ENCODE data around the gene PRDM16. TPM values are rescaled to one million over a fixed set of nuclear protein-coding genes. Genes with fewer than 3 reads are reported as not detected.

PRDM16 gene
- total RNA-seq, 1 experiment from 2014 or later, result 5.3 TPM

DNA sequence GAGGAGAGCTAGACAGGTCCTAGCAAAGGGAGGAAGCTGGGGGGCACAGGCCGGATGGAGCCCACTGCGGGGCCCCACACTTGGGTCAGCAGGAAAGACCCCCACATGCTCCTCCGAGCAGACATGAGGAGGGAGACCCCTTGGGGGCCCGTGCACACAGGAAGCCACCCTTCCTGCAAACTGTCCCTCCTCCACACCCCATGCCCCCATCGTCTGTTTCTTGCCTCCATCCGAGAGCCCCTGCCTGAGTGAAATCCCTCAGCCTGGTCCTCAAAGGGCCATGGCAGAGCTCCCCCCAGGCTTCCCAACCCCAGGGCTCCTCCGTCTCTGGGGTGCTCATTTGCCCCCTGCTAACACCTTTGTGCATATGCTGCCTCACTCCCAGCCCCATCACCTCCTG is 168.0 kb downstream of the PRDM16 start:
- TF ChIP-seq, protein P1, sequence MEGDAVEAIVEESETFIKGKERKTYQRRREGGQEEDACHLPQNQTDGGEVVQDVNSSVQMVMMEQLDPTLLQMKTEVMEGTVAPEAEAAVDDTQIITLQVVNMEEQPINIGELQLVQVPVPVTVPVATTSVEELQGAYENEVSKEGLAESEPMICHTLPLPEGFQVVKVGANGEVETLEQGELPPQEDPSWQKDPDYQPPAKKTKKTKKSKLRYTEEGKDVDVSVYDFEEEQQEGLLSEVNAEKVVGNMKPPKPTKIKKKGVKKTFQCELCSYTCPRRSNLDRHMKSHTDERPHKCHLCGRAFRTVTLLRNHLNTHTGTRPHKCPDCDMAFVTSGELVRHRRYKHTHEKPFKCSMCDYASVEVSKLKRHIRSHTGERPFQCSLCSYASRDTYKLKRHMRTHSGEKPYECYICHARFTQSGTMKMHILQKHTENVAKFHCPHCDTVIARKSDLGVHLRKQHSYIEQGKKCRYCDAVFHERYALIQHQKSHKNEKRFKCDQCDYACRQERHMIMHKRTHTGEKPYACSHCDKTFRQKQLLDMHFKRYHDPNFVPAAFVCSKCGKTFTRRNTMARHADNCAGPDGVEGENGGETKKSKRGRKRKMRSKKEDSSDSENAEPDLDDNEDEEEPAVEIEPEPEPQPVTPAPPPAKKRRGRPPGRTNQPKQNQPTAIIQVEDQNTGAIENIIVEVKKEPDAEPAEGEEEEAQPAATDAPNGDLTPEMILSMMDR (IDR thresholded peaks at IDR 0.05; ENCODE audit: insufficient read depth in 1 of 2, low read depth in 1 of 2, low read length in 1 of 2, severe bottlenecking in 1 of 2, unreplicated experiment in 1 of 2), result no peak
- Mint-ChIP-seq H3K4me3 (ENCODE audit: unreplicated experiment) (no peak overlapping the region), H3K4me1 (ENCODE audit: low read depth, unreplicated experiment) (no peaks in the 10 kb centered on the region), H3K9me3 (ENCODE audit: unreplicated experiment) (no peaks in the 10 kb centered on the region), H3K36me3 (ENCODE audit: insufficient read depth, unreplicated experiment) (no peaks in the 10 kb centered on the region), H3K27ac (ENCODE audit: unreplicated experiment) (no peak overlapping the region), H3K27me3 (ENCODE audit: insufficient read depth, unreplicated experiment) (no peaks in the 10 kb centered on the region)
- Histone ChIP-seq H3K27me3 (replicated peaks; ENCODE audit: control insufficient read depth, insufficient read depth, low read length) (no peaks in the 10 kb centered on the region), H3K4me3 (ENCODE audit: low read depth, low read length) (no peak overlapping the region), H3K9me3 (no peaks in the 10 kb centered on the region), H3K36me3 (ENCODE audit: control insufficient read depth, insufficient read depth, low read length) (no peaks in the 10 kb centered on the region), H3K4me1 (no peaks in the 10 kb centered on the region)
- DNase-seq, result no peak
- intact Hi-C loops (cut with micrococcal nuclease; ENCODE audit: unreplicated experiment), result no loop called here
- CTCF ChIA-PET, result no interaction called here
- no TSS peak for BruUV-seq (replicated peaks)
- POLR2A ChIA-PET, result no interaction called here

DNA sequence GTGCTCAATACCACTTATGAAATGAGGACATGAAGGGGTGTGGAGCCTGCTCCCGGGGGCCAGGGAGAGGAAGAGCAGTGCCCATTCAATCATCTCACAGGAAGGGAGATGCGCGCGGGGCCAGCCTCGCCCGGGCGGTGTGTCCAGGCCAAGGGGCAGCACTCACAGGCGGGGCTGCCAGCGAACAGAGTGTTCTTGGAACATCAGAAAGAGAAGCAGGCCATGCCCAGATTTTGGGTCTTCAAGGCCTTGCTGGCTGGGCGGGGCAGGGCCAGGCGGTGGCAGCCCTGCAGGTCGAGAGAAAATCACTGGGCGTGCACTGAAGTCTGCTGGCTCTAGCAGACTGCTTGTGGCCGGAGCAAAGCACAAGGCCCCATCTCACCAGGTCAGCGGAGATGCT is 168.6 kb downstream of the PRDM16 start:
- no peak overlapping the region for H3K27ac Mint-ChIP-seq (ENCODE audit: unreplicated experiment)
- TF ChIP-seq, protein P1 (IDR thresholded peaks at IDR 0.05; ENCODE audit: insufficient read depth in 1 of 2, low read depth in 1 of 2, low read length in 1 of 2, severe bottlenecking in 1 of 2, unreplicated experiment in 1 of 2), result no peak
- ChIA-PET POLR2A (no interaction called here), CTCF (no interaction called here)
- DNase-seq, result no peak
- H3K4me3 Mint-ChIP-seq (ENCODE audit: unreplicated experiment), result no peak overlapping the region
- Histone ChIP-seq H3K4me1 (no peaks in the 10 kb centered on the region), H3K27me3 (replicated peaks; ENCODE audit: control insufficient read depth, insufficient read depth, low read length) (no peaks in the 10 kb centered on the region), H3K36me3 (ENCODE audit: control insufficient read depth, insufficient read depth, low read length) (no peaks in the 10 kb centered on the region), H3K9me3 (no peaks in the 10 kb centered on the region), H3K4me3 (ENCODE audit: low read depth, low read length) (no peak overlapping the region)
- H3K27me3 Mint-ChIP-seq (ENCODE audit: insufficient read depth, unreplicated experiment), result no peaks in the 10 kb centered on the region
- H3K36me3 Mint-ChIP-seq (ENCODE audit: insufficient read depth, unreplicated experiment), result no peaks in the 10 kb centered on the region
- no TSS peak for BruUV-seq (replicated peaks)
- no peaks in the 10 kb centered on the region for H3K4me1 Mint-ChIP-seq (ENCODE audit: low read depth, unreplicated experiment)
- intact Hi-C loops (cut with micrococcal nuclease; ENCODE audit: unreplicated experiment), result no loop called here
- no peaks in the 10 kb centered on the region for H3K9me3 Mint-ChIP-seq (ENCODE audit: unreplicated experiment)

DNA sequence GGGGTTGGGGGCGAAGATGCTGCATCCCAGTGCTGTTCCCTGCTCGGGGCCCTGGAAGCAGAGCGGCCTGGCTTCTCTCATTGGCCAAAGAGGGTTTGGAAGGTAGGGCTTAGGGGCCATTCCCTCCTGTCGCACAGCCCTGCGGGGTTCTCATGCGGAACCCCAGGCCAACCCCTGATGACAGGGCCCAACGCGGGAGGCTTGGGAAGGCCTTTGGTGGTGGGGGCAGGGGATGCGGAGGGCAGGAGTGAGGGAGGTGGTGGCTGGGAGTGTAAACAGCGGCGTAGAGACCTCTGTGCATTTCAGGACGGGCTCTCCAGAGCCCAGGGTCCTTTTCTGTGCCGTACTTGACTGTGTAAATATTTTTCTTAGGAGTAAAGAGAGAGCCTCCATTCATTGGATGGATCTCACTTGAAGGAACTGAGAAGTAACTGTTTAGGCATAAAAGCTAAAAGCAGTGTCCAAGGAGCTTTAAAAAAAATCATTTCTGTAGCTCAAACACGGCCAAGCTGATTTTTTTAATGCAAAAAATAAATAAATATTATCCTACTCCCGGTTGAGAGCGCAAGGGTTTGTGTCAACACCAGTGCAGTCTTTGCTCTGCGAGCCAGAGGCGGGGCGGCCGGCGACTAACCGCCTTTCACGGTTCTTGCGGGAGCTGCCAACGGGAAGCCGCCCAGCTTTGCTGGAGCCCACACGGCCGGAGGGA is 169.1 kb downstream of the PRDM16 start:
- H3K9me3 Mint-ChIP-seq (ENCODE audit: unreplicated experiment), result no peaks in the 10 kb centered on the region
- H3K36me3 ChIP-seq (ENCODE audit: control insufficient read depth, insufficient read depth, low read length), result no peaks in the 10 kb centered on the region
- H3K4me3 Mint-ChIP-seq (ENCODE audit: unreplicated experiment), result no peak overlapping the region
- H3K36me3 Mint-ChIP-seq (ENCODE audit: insufficient read depth, unreplicated experiment), result no peaks in the 10 kb centered on the region
- no peak for DNase-seq
- H3K4me1 ChIP-seq, result no peaks in the 10 kb centered on the region
- POLR2A ChIA-PET, result no interaction called here
- H3K9me3 ChIP-seq, result no peaks in the 10 kb centered on the region
- intact Hi-C loops (cut with micrococcal nuclease; ENCODE audit: unreplicated experiment), result no loop called here
- no peaks in the 10 kb centered on the region for H3K27me3 Mint-ChIP-seq (ENCODE audit: insufficient read depth, unreplicated experiment)
- no TSS peak for BruUV-seq (replicated peaks)
- no peak overlapping the region for H3K4me3 ChIP-seq (ENCODE audit: low read depth, low read length)
- H3K4me1 Mint-ChIP-seq (ENCODE audit: low read depth, unreplicated experiment), result no peaks in the 10 kb centered on the region
- CTCF ChIA-PET, result no interaction called here
- TF ChIP-seq, protein P1 (IDR thresholded peaks at IDR 0.05; ENCODE audit: insufficient read depth in 1 of 2, low read depth in 1 of 2, low read length in 1 of 2, severe bottlenecking in 1 of 2, unreplicated experiment in 1 of 2), result no peak
- no peak overlapping the region for H3K27ac Mint-ChIP-seq (ENCODE audit: unreplicated experiment)
- H3K27me3 ChIP-seq (replicated peaks; ENCODE audit: control insufficient read depth, insufficient read depth, low read length), result no peaks in the 10 kb centered on the region
